ENCODE data around the gene GAL3ST3. TPM values are rescaled to one million over a fixed set of nuclear protein-coding genes. Genes with fewer than 3 reads are reported as not detected.

The GAL3ST3 gene
- total and polyA plus RNA-seq, 2 of the 8 experiments (the other 6 are each of a cell fraction or from before 2014, with no cell fraction given): 21.1 to 21.4 TPM

GRCh38 chr11:66051766-66052663 is 3.1 kb upstream of the GAL3ST3 start, which contains the start of gene SF3B2:
Gene SF3B2, plus strand, starts transcription at chr11:66052364. Its CDS starts 21 bp downstream, at chr11:66052385.
- Histone ChIP-seq H3K23me2 (ENCODE audit: low read depth, low read length) (peaks cover 14% of the 10 kb centered on the region; the same call in 1 of the 2 replicates), H4K91ac (replicated peaks; ENCODE audit: insufficient read length, low read length) (peak within 1 kb of the TSS; percentile 90), H3K4me1 (replicated peaks in 1 of 4; ENCODE audit: control insufficient read depth in 3 of 4, insufficient read depth in 4 of 4, low read length in 3 of 4) (peaks cover 0 to 24% (median 19%) of the 10 kb centered on the region in 4 experiments; a peak in 6 of 7 replicates), H2AK5ac (ENCODE audit: low read depth, low read length) (peak within 1 kb of the TSS; percentile 33), H3K79me1 (ENCODE audit: low read depth, low read length) (peaks cover 16% of the 10 kb centered on the region), H3K9me3 (ENCODE audit: insufficient read depth in 2 of 2, low read depth in 1 of 2, low read length in 1 of 2) (no peaks in the 10 kb centered on the region), H3K36me3 (ENCODE audit: control insufficient read depth in 2 of 4, insufficient read depth in 4 of 4, low read length in 3 of 4) (peaks cover 13 to 28% (median 20%) of the 10 kb centered on the region in 4 experiments), H2BK5ac (ENCODE audit: low read depth, low read length) (peak within 1 kb of the TSS; percentile 72), H3K4me2 (ENCODE audit: insufficient read depth in 1 of 2, low read depth in 2 of 2, low read length in 2 of 2) (peak within 1 kb of the TSS; percentile 94 to 99), H2BK20ac (ENCODE audit: low read length) (no peak within 1 kb of the TSS), H4K20me1 (replicated peaks in 1 of 2; ENCODE audit: control insufficient read depth in 1 of 2, insufficient read depth in 2 of 2, low read length in 2 of 2) (peaks cover 0 to 7% of the 10 kb centered on the region in 2 experiments), H3K4ac (replicated peaks; ENCODE audit: insufficient read length, low read depth, low read length) (peak within 1 kb of the TSS; percentile 87), H3K27ac (ENCODE audit: low read depth, low read length) (peak within 1 kb of the TSS; percentile 85), H2BK120ac (replicated peaks; ENCODE audit: low read depth, low read length) (no peak within 1 kb of the TSS), H2BK15ac (ENCODE audit: low read length) (peak within 1 kb of the TSS; percentile 66; the same call in 1 of the 2 replicates), H3K4me3 (ENCODE audit: extremely low read depth in 1 of 4, insufficient read depth in 2 of 4, low read depth in 3 of 4, low read length in 4 of 4) (peak within 1 kb of the TSS; percentile 97 to 99 (median 98)), H2AFZ (ENCODE audit: low read length) (peak within 1 kb of the TSS; percentile 86; the same call in 1 of the 2 replicates), H3K18ac (ENCODE audit: extremely low read depth, low read length) (peak within 1 kb of the TSS; percentile 78), H2BK12ac (ENCODE audit: low read depth, low read length) (peak within 1 kb of the TSS; percentile 93), H3K23ac (ENCODE audit: insufficient read length) (no peak within 1 kb of the TSS), H4K5ac (ENCODE audit: insufficient read length, low read depth, low read length) (peak within 1 kb of the TSS; percentile 96), H3K79me2 (ENCODE audit: control insufficient read depth in 1 of 2, insufficient read depth in 2 of 2, low read length in 2 of 2) (peaks cover 10 to 33% of the 10 kb centered on the region in 2 experiments), H3K9ac (replicated peaks in 1 of 4; ENCODE audit: extremely low read depth in 1 of 4, low read depth in 3 of 4, low read length in 3 of 4) (peak within 1 kb of the TSS; percentile 70 to 93 (median 92)), H4K8ac (ENCODE audit: extremely low read depth, insufficient read depth, low read length) (peak within 1 kb of the TSS; percentile 98; the same call in 1 of the 2 replicates), H3K27me3 (replicated peaks in 1 of 4; ENCODE audit: control insufficient read depth in 3 of 4, extremely low read depth in 1 of 4, insufficient read depth in 3 of 4, low read length in 3 of 4) (no peaks in the 10 kb centered on the region), H3K56ac (replicated peaks; ENCODE audit: insufficient read length, low read depth, low read length) (peak within 1 kb of the TSS; percentile 91), H3K14ac (ENCODE audit: insufficient read length) (peak within 1 kb of the TSS; percentile 27)
- ChIA-PET POLR2A (ENCODE audit: partially characterized antibody) (interaction anchor here (0.6 to 13.4 kb wide), 19 partner anchors 9 to 399 kb away, joined by 3 to 150 read pairs (median 4); partner anchors contain the start of genes BANF1, CCDC85B, EIF1AD and FIBP), CTCF (ENCODE audit: partially characterized antibody) (interaction anchor here (0.6 to 12.0 kb wide), 12 partner anchors 7 to 398 kb away, joined by 3 to 144 read pairs (median 4); partner anchors contain the start of gene MUS81)
- DNase-seq (ENCODE audit: low read depth in 1 of 2, low spot score in 2 of 2): peak; percentile 90 to 96
- WGBS, 2 experiments (ENCODE audit: extremely low coverage in 1 of 2, insufficient coverage in 1 of 2, insufficient read length in 1 of 2, insufficient replicate concordance in 2 of 2, low coverage in 1 of 2, low lambda C conversion rate in 2 of 2, missing lambda C conversion rate in 1 of 2): 1% methylated on average over 65 of the region's 84 CpGs; no CpG with 5 or more reads in 1 of the 2 experiments
- no peak for FAIRE-seq
- no peak for TF ChIP-seq SIRT6 (IDR thresholded peaks at IDR 0.05; ENCODE audit: low read length)
- 0 out of 2 replicates have a peak, but pooled peaks have one; percentile 8 for TF ChIP-seq ATF2 (IDR thresholded peaks at IDR 0.05; ENCODE audit: low read length)
- peak; percentile 86 for TF ChIP-seq RBBP5 (IDR thresholded peaks at IDR 0.05; ENCODE audit: borderline replicate concordance, low read depth, low read length)
- no peak for TF ChIP-seq JUN (IDR thresholded peaks at IDR 0.05; ENCODE audit: low read depth, low read length)
- TF ChIP-seq SP1 (IDR thresholded peaks at IDR 0.05; ENCODE audit: low read depth, low read length): peak; percentile 18; the same call in 1 of the 2 replicates

Data from H1 (cell line).